ENCODE results near the gene POLR3B. TPM values are rescaled to one million over a fixed set of nuclear protein-coding genes. Genes with fewer than 3 reads are reported as not detected.

Gene POLR3B
- total and polyA plus RNA-seq, 9 of the 15 experiments (the other 6 are each of a cell fraction or from before 2014, with no cell fraction given): 7.6 to 17.9 (median 14.4) TPM

DNA sequence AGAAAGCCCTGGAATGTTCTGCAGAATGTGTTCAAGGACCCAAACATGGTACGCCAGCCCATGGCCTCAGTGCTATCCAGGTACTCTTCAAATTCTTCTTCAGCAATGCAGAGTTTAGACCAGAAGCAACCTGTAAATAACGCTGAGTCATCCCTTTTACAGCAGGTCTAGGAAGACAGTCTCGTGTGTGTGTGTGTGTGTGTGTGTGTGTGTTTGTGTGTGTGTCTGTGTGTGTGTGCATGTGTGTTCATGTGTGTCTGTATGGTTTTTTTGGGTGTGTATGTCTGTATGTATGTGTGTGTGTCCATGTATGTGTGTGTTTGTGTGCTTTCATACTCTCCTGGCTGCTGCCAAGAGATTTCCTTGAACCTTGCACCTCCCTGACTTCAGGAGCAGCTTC, 165.2 kb downstream of the POLR3B start (continued):
- TF ChIP-seq, protein P1, sequence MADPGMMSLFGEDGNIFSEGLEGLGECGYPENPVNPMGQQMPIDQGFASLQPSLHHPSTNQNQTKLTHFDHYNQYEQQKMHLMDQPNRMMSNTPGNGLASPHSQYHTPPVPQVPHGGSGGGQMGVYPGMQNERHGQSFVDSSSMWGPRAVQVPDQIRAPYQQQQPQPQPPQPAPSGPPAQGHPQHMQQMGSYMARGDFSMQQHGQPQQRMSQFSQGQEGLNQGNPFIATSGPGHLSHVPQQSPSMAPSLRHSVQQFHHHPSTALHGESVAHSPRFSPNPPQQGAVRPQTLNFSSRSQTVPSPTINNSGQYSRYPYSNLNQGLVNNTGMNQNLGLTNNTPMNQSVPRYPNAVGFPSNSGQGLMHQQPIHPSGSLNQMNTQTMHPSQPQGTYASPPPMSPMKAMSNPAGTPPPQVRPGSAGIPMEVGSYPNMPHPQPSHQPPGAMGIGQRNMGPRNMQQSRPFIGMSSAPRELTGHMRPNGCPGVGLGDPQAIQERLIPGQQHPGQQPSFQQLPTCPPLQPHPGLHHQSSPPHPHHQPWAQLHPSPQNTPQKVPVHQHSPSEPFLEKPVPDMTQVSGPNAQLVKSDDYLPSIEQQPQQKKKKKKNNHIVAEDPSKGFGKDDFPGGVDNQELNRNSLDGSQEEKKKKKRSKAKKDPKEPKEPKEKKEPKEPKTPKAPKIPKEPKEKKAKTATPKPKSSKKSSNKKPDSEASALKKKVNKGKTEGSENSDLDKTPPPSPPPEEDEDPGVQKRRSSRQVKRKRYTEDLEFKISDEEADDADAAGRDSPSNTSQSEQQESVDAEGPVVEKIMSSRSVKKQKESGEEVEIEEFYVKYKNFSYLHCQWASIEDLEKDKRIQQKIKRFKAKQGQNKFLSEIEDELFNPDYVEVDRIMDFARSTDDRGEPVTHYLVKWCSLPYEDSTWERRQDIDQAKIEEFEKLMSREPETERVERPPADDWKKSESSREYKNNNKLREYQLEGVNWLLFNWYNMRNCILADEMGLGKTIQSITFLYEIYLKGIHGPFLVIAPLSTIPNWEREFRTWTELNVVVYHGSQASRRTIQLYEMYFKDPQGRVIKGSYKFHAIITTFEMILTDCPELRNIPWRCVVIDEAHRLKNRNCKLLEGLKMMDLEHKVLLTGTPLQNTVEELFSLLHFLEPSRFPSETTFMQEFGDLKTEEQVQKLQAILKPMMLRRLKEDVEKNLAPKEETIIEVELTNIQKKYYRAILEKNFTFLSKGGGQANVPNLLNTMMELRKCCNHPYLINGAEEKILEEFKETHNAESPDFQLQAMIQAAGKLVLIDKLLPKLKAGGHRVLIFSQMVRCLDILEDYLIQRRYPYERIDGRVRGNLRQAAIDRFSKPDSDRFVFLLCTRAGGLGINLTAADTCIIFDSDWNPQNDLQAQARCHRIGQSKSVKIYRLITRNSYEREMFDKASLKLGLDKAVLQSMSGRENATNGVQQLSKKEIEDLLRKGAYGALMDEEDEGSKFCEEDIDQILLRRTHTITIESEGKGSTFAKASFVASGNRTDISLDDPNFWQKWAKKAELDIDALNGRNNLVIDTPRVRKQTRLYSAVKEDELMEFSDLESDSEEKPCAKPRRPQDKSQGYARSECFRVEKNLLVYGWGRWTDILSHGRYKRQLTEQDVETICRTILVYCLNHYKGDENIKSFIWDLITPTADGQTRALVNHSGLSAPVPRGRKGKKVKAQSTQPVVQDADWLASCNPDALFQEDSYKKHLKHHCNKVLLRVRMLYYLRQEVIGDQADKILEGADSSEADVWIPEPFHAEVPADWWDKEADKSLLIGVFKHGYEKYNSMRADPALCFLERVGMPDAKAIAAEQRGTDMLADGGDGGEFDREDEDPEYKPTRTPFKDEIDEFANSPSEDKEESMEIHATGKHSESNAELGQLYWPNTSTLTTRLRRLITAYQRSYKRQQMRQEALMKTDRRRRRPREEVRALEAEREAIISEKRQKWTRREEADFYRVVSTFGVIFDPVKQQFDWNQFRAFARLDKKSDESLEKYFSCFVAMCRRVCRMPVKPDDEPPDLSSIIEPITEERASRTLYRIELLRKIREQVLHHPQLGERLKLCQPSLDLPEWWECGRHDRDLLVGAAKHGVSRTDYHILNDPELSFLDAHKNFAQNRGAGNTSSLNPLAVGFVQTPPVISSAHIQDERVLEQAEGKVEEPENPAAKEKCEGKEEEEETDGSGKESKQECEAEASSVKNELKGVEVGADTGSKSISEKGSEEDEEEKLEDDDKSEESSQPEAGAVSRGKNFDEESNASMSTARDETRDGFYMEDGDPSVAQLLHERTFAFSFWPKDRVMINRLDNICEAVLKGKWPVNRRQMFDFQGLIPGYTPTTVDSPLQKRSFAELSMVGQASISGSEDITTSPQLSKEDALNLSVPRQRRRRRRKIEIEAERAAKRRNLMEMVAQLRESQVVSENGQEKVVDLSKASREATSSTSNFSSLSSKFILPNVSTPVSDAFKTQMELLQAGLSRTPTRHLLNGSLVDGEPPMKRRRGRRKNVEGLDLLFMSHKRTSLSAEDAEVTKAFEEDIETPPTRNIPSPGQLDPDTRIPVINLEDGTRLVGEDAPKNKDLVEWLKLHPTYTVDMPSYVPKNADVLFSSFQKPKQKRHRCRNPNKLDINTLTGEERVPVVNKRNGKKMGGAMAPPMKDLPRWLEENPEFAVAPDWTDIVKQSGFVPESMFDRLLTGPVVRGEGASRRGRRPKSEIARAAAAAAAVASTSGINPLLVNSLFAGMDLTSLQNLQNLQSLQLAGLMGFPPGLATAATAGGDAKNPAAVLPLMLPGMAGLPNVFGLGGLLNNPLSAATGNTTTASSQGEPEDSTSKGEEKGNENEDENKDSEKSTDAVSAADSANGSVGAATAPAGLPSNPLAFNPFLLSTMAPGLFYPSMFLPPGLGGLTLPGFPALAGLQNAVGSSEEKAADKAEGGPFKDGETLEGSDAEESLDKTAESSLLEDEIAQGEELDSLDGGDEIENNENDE (IDR thresholded peaks at IDR 0.05; ENCODE audit: low read depth, low read length): no peak
- TF ChIP-seq LEF1 (IDR thresholded peaks at IDR 0.05) (no peak), GTF2E2 (tag; IDR thresholded peaks at IDR 0.05) (no peak), MED1 (CRISPR knock-in tag; IDR thresholded peaks at IDR 0.05; ENCODE audit: borderline replicate concordance) (no peak), CHD1 (IDR thresholded peaks at IDR 0.05; ENCODE audit: low read length) (no peak), LARP7 (IDR thresholded peaks at IDR 0.05) (peak; percentile 80), JUND (IDR thresholded peaks at IDR 0.05; ENCODE audit: borderline replicate concordance, low read depth, low read length) (peak; percentile 25; the same call in 1 of the 2 replicates), JUND (tag; IDR thresholded peaks at IDR 0.05; ENCODE audit: borderline replicate concordance, low read depth, low read length) (no peak), NELFE (IDR thresholded peaks at IDR 0.05; ENCODE audit: insufficient read depth, insufficient read length) (no peak), C11orf30 (IDR thresholded peaks at IDR 0.05; ENCODE audit: low read depth) (peak; percentile 100), SMAD4 (CRISPR knock-in tag; conservative IDR thresholded peaks at IDR 0.05) (0 out of 2 replicates have a peak, but pooled peaks have one; percentile 20)
- TF ChIP-seq, protein P2, sequence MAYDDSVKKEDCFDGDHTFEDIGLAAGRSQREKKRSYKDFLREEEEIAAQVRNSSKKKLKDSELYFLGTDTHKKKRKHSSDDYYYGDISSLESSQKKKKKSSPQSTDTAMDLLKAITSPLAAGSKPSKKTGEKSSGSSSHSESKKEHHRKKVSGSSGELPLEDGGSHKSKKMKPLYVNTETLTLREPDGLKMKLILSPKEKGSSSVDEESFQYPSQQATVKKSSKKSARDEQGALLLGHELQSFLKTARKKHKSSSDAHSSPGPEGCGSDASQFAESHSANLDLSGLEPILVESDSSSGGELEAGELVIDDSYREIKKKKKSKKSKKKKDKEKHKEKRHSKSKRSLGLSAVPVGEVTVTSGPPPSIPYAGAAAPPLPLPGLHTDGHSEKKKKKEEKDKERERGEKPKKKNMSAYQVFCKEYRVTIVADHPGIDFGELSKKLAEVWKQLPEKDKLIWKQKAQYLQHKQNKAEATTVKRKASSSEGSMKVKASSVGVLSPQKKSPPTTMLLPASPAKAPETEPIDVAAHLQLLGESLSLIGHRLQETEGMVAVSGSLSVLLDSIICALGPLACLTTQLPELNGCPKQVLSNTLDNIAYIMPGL (CRISPR knock-in tag; IDR thresholded peaks at IDR 0.05): no peak
- TF ChIP-seq, protein P3, sequence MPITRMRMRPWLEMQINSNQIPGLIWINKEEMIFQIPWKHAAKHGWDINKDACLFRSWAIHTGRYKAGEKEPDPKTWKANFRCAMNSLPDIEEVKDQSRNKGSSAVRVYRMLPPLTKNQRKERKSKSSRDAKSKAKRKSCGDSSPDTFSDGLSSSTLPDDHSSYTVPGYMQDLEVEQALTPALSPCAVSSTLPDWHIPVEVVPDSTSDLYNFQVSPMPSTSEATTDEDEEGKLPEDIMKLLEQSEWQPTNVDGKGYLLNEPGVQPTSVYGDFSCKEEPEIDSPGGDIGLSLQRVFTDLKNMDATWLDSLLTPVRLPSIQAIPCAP (CRISPR knock-in tag; IDR thresholded peaks at IDR 0.05; ENCODE audit: borderline replicate concordance): no peak
- TF ChIP-seq, protein P4, sequence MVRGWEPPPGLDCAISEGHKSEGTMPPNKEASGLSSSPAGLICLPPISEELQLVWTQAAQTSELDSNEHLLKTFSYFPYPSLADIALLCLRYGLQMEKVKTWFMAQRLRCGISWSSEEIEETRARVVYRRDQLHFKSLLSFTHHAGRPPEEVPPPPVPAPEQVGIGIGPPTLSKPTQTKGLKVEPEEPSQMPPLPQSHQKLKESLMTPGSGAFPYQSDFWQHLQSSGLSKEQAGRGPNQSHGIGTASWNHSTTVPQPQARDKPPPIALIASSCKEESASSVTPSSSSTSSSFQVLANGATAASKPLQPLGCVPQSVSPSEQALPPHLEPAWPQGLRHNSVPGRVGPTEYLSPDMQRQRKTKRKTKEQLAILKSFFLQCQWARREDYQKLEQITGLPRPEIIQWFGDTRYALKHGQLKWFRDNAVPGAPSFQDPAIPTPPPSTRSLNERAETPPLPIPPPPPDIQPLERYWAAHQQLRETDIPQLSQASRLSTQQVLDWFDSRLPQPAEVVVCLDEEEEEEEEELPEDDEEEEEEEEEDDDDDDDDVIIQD (CRISPR knock-in tag; IDR thresholded peaks at IDR 0.05): no peak

All from K562 (cell line).